Esophagus muscularis mucosa (tissue), 4 donors: ENCODE results near the gene PTS. TPM values are rescaled to one million over a fixed set of nuclear protein-coding genes. Genes with fewer than 3 reads are reported as not detected.
A peak's percentile ranks its signal among the peaks of the same experiment; 100 is the strongest.

ENCODE experiments used
- DNase-seq: peaks from one replicate; pipeline ENCODE4 v3.0.0-alpha.2; 2017; ENCODE audit errors: extremely low spot score
- H3K27ac ChIP-seq, 4 donors: fragments of 200-600 bp; sonication (generic); replicated peaks in 1 of 4; 1 replicate in 3 of 4; 2 replicates in 1 of 4; pipeline ENCODE4 v1.5.1; 2016 to 2019; ENCODE audit warnings: mild to moderate bottlenecking in 1 of 4
- H3K27me3 ChIP-seq, 4 donors: fragments of 200-600 bp; sonication (generic); one replicate each; pipeline versions ENCODE4 v1.5.1 to v1.6.0; 2016 to 2019
- H3K36me3 ChIP-seq, 4 donors: fragments of 200-600 bp; sonication (generic); one replicate each; pipeline ENCODE4 v1.5.1; 2016 to 2019
- H3K4me1 ChIP-seq, 4 donors: fragments of 200-600 bp; sonication (generic); one replicate each; pipeline ENCODE4 v1.5.1; 2016 to 2019
- H3K4me3 ChIP-seq, 4 donors: fragments of 200-600 bp; sonication (generic); 1 replicate in 2 of 4; 2 replicates in 2 of 4; pipeline ENCODE4 v1.5.1; 2016 to 2019; ENCODE audit warnings: mild to moderate bottlenecking in 4 of 4, moderate library complexity in 1 of 4
- H3K9me3 ChIP-seq, 4 donors: fragments of 200-600 bp; sonication (generic); 1 replicate in 3 of 4; 2 replicates in 1 of 4; pipeline ENCODE4 v1.5.1; 2016 to 2019
- CTCF ChIP-seq, 3 experiments: fragments of 200-600 bp in 2 of 3; fragments of 450-650 bp in 1 of 3; sonication (generic) in 2 of 3; IDR thresholded peaks; one replicate each; pipeline ENCODE4 v1.5.1; 2017 to 2019; ENCODE audit warnings: antibody characterized with exemption in 3 of 3, mild to moderate bottlenecking in 2 of 3, moderate library complexity in 1 of 3
- EP300 ChIP-seq: sonication (generic); formaldehyde crosslinking; IDR thresholded peaks from one replicate; pipeline ENCODE4 v1.6.1; 2017; ENCODE audit warnings: antibody characterized with exemption
- POLR2A ChIP-seq: fragments of 450-650 bp; IDR thresholded peaks from one replicate; pipeline ENCODE4 v1.6.1; 2017; ENCODE audit warnings: antibody characterized with exemption, moderate library complexity, mild to moderate bottlenecking, low read depth
- POLR2AphosphoS5 ChIP-seq, 2 donors: sonication (generic); formaldehyde crosslinking; IDR thresholded peaks; one replicate each; pipeline ENCODE4 v1.6.1; 2017; ENCODE audit warnings: antibody characterized with exemption in 2 of 2
- WGBS: methylation state at CpG from one replicate; pipeline ENCODE4 v1.1.5; 2018; 5-methylcytosine and 5-hydroxymethylcytosine counted together
- intact Hi-C: fragments of 100-400 bp; cut with DNase I; formaldehyde crosslinking; loops from one replicate; pipeline ENCODE4 v1.15.1; 2023
- small RNA-seq, 3 donors: library from RNA; depleted of rRNA; stranded (forward); fragments of <200 nt; gene quantifications; one replicate each; pipeline ENCODE3, GENCODE V24; 2016
- total RNA-seq, 4 donors: library from RNA; depleted of rRNA; stranded (reverse); fragments of >200 nt; gene quantifications; one replicate each; pipeline versions ENCODE4 v1.1.0 to v1.2.1, GENCODE V29; 2016

PTS gene
- total RNA-seq, 4 donors from 2014 or later = 22.2 to 45.3 (median 28.5) TPM

- 83% methylated on average over 3 of the region's 3 CpGs for WGBS
- no peak for DNase-seq
- Histone ChIP-seq H3K4me1 (peaks cover 0 to 9% (median 7%) of the 10 kb centered on the region in 4 donors), H3K36me3 (no peaks in the 10 kb centered on the region), H3K9me3 (no peaks in the 10 kb centered on the region), H3K27ac (no peak overlapping the region), H3K4me3 (no peak overlapping the region), H3K27me3 (no peaks in the 10 kb centered on the region)
- intact Hi-C loops = no loop called here
- no peak for TF ChIP-seq EP300
These were observed 52.6 kb downstream of the PTS start for GRCh38 chr11:112278803-112279202.

- no peaks in the 10 kb centered on the region for H3K36me3 ChIP-seq
- H3K4me1 ChIP-seq = peaks cover 0 to 9% (median 7%) of the 10 kb centered on the region in 4 donors
- H3K9me3 ChIP-seq = no peaks in the 10 kb centered on the region
- intact Hi-C loops = loop anchor here (1.0 to 10.0 kb wide), 2 partner anchors 60 to 165 kb away; no protein-coding TSS in a partner anchor
- DNase-seq = no peak
- peak overlapping the region; percentile 50 to 57 (median 55) for H3K4me3 ChIP-seq
- TF ChIP-seq CTCF (IDR thresholded peaks at IDR 0.05) (peak; percentile 62 to 96 (median 88)), POLR2A (no peak)
- 15% methylated on average over 2 of the region's 15 CpGs for WGBS
- H3K27ac ChIP-seq = peak overlapping the region in 2 of 4 donors; percentile 57 to 58
- no peaks in the 10 kb centered on the region for H3K27me3 ChIP-seq
These were observed 53.7 kb downstream of the PTS start for GRCh38 chr11:112279901-112280267.

- H3K9me3 ChIP-seq = no peaks in the 10 kb centered on the region
- DNase-seq = no peak
- H3K27ac ChIP-seq = peak overlapping the region in 3 of 4 donors; percentile 55 to 58 (median 57)
- WGBS = 9% methylated on average over 18 of the region's 18 CpGs
- H3K27me3 ChIP-seq = no peaks in the 10 kb centered on the region
- no peak for TF ChIP-seq POLR2A
- TF ChIP-seq EP300 = no peak
- peak; percentile 56 to 81 (median 68) for TF ChIP-seq CTCF (IDR thresholded peaks at IDR 0.05)
- TF ChIP-seq POLR2AphosphoS5 (IDR thresholded peaks at IDR 0.05) = peak in 1 of 2 donors; percentile 16
- H3K4me1 ChIP-seq = peaks cover 0 to 9% (median 7%) of the 10 kb centered on the region in 4 donors
- intact Hi-C loops = loop anchor here (1.0 to 10.0 kb wide), 2 partner anchors 60 to 166 kb away; no protein-coding TSS in a partner anchor
- H3K36me3 ChIP-seq = no peaks in the 10 kb centered on the region
- peak overlapping the region; percentile 50 to 57 (median 55) for H3K4me3 ChIP-seq
These were observed 54.3 kb downstream of the PTS start for GRCh38 chr11:112280268-112281126.

GRCh38 chr11:112281726-112282125, 55.5 kb downstream of the PTS start:
- Histone ChIP-seq H3K4me1 (peaks cover 0 to 9% (median 7%) of the 10 kb centered on the region in 4 donors), H3K9me3 (no peaks in the 10 kb centered on the region), H3K36me3 (no peaks in the 10 kb centered on the region), H3K4me3 (no peak overlapping the region), H3K27ac (no peak overlapping the region), H3K27me3 (no peaks in the 10 kb centered on the region)
- TF ChIP-seq EP300 (no peak), CTCF (IDR thresholded peaks at IDR 0.05) (no peak), POLR2A (no peak), POLR2AphosphoS5 (IDR thresholded peaks at IDR 0.05) (no peak)
- intact Hi-C loops = loop anchor here (10.0 kb wide), 1 partner anchor 167 kb away; no protein-coding TSS in a partner anchor
- DNase-seq = no peak
- 92% methylated on average over 4 of the region's 4 CpGs for WGBS

Small RNA genes lying within 50 kb of the gene (small RNA-seq; reads per million reads assigned to genes)
- 0 reads per million in 3 donors for gene MRPS36P4

Other genes with a start within 250 kb of the PTS start
- gene DLAT, start 201.0 kb upstream of the PTS start, total RNA-seq = 10 to 100 TPM; 27.2 to 32.4 (median 29.4) TPM
- gene PIH1D2, start 152.4 kb upstream of the PTS start, total RNA-seq = 1 to 10 TPM in 2 of 4 donors, under 1 TPM in 2; 0.83 to 1.5 (median 1.1) TPM
- gene NKAPD1, start 152.1 kb upstream of the PTS start, total RNA-seq = 10 to 100 TPM; 13.7 to 20.4 (median 16.1) TPM
- gene TIMM8B, start 139.7 kb upstream of the PTS start, total RNA-seq = 10 to 100 TPM; 27.8 to 57.7 (median 30.9) TPM
- 100 to 1,000 TPM; 112 to 148 (median 128) TPM for gene SDHD, start 139.6 kb upstream of the PTS start, total RNA-seq
- gene IL18, start 62.3 kb upstream of the PTS start, total RNA-seq = 1 to 10 TPM; 5.8 to 7.9 (median 6.8) TPM
- 1 to 10 TPM in 1 of 4 donors, under 1 TPM in 1, not detected in 2; 0.40 to 4.2 TPM for gene TEX12, start 59.1 kb upstream of the PTS start, total RNA-seq
- 10 to 100 TPM in 1 of 4 donors, 1 to 10 TPM in 3; 1.4 to 11.6 (median 3.1) TPM for gene BCO2, start 50.9 kb upstream of the PTS start, total RNA-seq
- gene PLET1, start 34.4 kb downstream of the PTS start, total RNA-seq = not detected